Fibroblast of upper back skin (primary cell): ENCODE data around the gene PROCR.
A peak's percentile ranks its signal among the peaks of the same experiment; 100 is the strongest.
"Not testable (repeated sequence)": the region's sequence is repeated elsewhere in the genome, so short reads cannot be mapped to it uniquely, and the experiment has no call there.

Source experiments
- DNase-seq: peaks from one replicate; pipeline ENCODE4 v3.0.0-alpha.2; 2013

The PROCR gene

GRCh38 chr20:35193031-35193791, 21.3 kb downstream of the PROCR start:
- not testable (repeated sequence) for DNase-seq

DNA sequence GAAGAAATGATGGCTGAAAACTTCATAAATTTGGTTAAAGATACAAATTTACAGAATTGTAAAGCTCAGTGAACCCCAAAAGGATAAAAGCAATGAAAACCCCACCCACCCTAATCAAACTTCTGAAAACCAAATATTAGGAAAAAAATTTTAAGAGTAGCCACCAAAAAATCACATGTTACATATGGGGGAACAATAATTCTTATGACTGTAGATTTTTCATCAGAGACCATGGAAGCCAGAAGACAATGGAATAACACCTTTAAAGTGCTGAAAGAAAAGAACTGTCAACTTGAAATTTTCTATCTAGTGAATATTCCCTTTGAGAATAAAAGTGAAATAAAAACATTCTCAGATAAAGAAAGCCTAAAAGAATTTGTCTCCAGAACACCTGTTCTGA, 24.4 kb downstream of the PROCR start:
- DNase-seq = no peak

DNA sequence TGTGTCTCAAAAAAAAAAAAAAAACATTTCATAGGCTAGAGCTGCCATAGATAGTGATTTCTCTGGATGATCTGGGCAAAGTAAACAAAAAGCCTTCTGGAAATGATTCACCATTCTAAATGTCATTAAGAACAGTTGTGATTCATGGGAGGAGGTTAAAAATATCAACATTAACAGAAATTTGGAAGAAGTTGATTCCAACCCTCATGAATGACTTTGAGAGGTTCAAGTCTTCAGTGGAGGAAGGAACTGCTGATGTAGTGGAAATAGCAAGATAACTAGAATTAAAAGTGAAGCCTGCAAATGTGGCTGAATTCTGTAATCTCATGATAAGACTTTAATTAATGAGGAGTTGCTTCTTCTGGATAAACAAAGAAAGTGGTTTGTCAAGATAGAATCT, 27.9 kb downstream of the PROCR start:
- DNase-seq = peak; percentile 7

DNA sequence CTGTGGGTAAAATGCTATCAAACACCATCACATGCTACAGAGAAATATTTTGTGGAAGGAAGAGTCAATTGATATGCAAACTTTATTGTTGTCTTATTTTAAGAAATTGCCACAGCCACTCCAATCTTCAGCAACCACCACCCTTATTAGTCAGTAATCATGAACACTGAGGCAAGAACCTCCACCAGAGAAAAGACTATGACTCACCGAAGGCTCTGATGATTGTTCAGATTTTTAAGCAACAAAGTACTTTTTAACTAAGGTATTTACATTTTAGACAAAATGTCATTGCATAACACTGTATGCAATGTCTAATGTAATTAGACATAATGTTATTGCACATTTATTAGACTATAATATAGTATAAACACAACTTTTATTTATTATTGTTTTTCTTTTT, 28.4 kb downstream of the PROCR start:
- peak; percentile 51 for DNase-seq

- DNase-seq = not testable (repeated sequence)
Observed at GRCh38 chr20:35201467-35201866, 29.6 kb downstream of the PROCR start.

DNA sequence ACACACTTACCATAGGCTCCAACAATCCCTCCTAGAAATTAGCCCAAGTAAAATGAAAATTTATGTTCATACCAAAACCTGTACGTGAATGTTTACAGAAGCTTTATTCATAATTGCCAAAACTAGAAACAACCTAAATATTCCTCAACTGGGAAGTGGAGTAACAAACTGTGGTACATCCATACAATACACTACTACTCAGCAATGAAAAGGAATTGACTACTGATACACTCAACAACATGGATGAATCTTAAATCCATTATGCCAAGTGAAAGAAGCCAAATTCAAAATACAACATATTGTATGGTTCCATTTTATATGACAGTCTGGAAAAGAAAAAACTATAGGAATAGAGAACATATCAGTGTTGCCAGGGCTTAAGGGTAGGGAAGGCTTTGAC, 34.9 kb downstream of the PROCR start:
- no peak for DNase-seq

DNA sequence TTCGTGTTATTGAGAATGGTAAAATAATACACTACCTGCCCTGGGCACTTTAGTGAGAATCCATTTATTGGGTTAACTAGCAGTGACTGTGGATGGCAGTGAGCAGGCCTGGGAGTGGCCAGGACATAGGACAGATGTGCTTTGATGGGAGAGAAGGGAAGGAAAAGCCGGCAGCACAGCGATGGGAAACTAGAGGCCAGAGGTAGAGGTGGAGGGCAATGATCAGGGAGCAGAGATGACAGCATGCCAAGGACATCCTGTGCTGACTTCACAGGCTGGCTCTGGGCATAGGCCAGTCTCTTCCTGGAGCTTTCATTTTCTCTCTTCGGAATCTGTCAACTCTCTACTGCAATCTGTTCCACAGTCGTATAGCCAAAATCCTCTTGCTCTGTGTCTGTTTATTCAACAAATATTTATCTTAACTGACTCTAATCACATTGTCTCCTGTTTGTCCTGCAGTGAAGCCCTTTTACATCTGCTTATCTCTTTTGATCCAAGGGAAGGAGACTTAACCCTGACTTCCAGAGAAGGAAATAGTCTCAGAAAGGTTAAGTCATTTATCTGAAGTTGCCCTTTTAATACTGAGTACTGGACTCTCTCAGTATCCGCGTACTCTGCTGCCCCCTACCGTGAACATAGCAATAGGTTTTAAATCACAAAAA, 36.2 kb downstream of the PROCR start:
- DNase-seq = peak; percentile 69

GRCh38 chr20:35215066-35215956, 43.4 kb downstream of the PROCR start:
- peak; percentile 84 for DNase-seq

- no peak for DNase-seq
Observed at GRCh38 chr20:35216541-35216940, 44.7 kb downstream of the PROCR start.

DNA sequence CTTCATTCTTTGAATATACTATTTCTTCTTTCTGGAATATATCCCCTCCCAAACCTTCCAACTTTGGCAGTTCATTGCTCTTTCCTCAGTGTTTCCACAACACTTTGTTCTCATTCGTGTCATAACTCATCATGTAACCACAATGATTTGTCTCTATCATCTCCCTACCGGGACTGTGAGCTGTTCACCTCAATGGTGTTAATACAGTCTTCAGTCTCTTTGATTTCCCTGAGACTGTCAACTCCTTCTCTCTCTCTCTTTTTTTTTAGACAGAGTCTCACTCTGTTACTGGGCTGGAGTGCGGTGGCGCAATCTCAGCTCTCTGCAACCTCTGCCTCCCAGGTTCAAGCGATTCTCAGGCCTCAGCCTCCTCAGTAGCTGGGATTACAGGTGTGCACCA, 52.1 kb downstream of the PROCR start:
- DNase-seq = no peak

DNA sequence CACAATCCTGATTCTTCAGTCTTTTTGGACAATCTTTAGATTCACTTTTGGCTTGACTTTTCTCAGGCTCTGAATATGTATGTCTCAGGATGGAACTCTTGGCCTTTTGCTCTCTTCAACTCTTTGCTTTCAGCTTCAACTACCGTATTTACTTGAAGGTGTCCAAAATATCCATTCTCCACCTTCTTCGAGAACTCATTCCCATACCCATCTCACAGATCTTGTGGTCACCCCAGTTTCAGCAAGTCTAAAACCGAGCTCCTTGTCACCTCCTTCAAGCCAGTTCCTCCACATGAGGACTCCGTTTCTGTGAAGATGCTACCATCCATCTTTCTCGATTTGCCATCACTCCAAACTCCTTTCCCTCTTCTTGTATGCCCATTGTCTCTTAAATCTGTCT, 52.7 kb downstream of the PROCR start:
- DNase-seq = no peak

DNA sequence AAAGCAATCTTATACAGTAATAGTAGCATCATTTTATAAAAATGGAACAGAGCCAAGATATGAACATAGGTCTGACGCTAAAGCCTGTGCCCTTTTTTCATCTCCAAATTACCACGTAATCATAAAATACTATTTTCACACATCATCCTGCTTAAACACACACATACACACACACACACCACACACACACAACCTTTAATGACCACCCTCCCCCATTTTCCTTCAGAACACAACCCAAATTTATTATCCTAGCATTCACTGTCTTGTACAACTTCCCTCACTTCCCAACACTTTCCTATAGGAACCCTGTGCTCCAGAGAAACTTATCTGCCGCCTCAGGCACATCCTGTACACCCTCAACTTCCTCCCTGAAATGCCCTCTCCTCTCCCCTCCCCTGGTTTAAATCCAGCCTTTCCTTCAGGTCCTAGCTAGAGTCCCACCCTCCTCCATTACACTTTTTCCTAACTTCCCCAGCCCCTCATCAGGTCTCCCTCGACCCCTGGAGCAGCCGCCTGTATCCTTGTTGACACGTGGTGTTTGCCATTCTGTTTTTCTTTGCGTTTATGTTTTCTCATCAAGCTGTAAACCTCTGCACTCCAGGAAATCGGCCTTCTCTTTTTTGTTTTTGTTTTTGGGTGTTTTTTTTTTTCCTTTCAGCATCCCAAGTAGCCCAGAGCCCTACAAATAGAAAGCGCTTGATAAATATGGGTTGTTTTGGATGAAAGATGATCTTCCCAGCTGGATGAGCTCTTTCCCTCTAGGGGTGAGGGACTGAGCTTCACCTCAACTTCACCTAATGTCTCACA, 53.6 kb downstream of the PROCR start:
- no peak for DNase-seq

GRCh38 chr20:35226126-35226883, 54.4 kb downstream of the PROCR start, which contains the start of gene MMP24:
TSS of gene MMP24 (plus strand) at chr20:35226690. CDS start at chr20:35226739, 49 bp downstream.
- DNase-seq = no peak
